Fibroblast of lung (primary cell): Measurements from ENCODE around the gene IFTAP. TPM values are rescaled to one million over a fixed set of nuclear protein-coding genes. Genes with fewer than 3 reads are reported as not detected.

Experiments
- DNase-seq, 2 donors: peaks; one replicate each; pipeline versions ENCODE4 v3.0.0 to v3.0.0-alpha.2; 2010; ENCODE audit warnings: low read depth in 2 of 2
- H2AFZ ChIP-seq: 2 replicates; pipeline ENCODE4 v1.5.1; 2012; ENCODE audit warnings: low read length, control low read depth, inconsistent platforms
- H3K27ac ChIP-seq: 2 replicates; pipeline ENCODE4 v1.5.1; 2011; ENCODE audit warnings: low read length, control low read depth; ENCODE audit not compliant: insufficient read depth
- H3K27me3 ChIP-seq: 2 replicates; pipeline ENCODE4 v1.5.1; 2011; ENCODE audit warnings: mild to moderate bottlenecking, low read length; ENCODE audit not compliant: control insufficient read depth, insufficient read depth
- H3K36me3 ChIP-seq: 2 replicates; pipeline ENCODE4 v1.5.1; 2011; ENCODE audit warnings: low read length; ENCODE audit not compliant: control insufficient read depth, insufficient read depth
- H3K4me1 ChIP-seq: 2 replicates; pipeline ENCODE4 v1.5.1; 2011; ENCODE audit warnings: low read length; ENCODE audit not compliant: control insufficient read depth, insufficient read depth; ENCODE audit errors: extremely low read depth
- H3K4me2 ChIP-seq: 2 replicates; pipeline ENCODE4 v1.5.1; 2011; ENCODE audit warnings: low read length, control low read depth; ENCODE audit not compliant: insufficient read depth; ENCODE audit errors: extremely low read depth
- H3K4me3 ChIP-seq, 4 experiments: fragments of 200-600 bp in 1 of 4; sonication (generic) in 1 of 4; replicated peaks in 1 of 4; 2 replicates each; pipeline ENCODE4 v1.5.1; 2011 to 2016; ENCODE audit warnings: low read length in 4 of 4, low read depth in 3 of 4, mild to moderate bottlenecking in 3 of 4, control low read depth in 2 of 4, inconsistent platforms in 1 of 4, mixed read lengths in 1 of 4; ENCODE audit not compliant: insufficient read depth in 1 of 4; ENCODE audit errors: control extremely low read depth in 1 of 4
- H3K79me2 ChIP-seq: 2 replicates; pipeline ENCODE4 v1.5.1; 2012; ENCODE audit warnings: mild to moderate bottlenecking, low read length, inconsistent platforms; ENCODE audit not compliant: control insufficient read depth, insufficient read depth
- H3K9ac ChIP-seq: 2 replicates; pipeline ENCODE4 v1.5.1; 2011; ENCODE audit warnings: mild to moderate bottlenecking, low read length, control low read depth; ENCODE audit not compliant: insufficient read depth
- H3K9me3 ChIP-seq: 2 replicates; pipeline ENCODE4 v1.5.1; 2012; ENCODE audit warnings: low read depth, low read length; ENCODE audit not compliant: control insufficient read depth, insufficient read depth
- H4K20me1 ChIP-seq: 2 replicates; pipeline ENCODE4 v1.5.1; 2011; ENCODE audit warnings: low read length; ENCODE audit not compliant: control insufficient read depth, insufficient read depth; ENCODE audit errors: extremely low read depth
- CTCF ChIP-seq, 2 donors: IDR thresholded peaks in 1 of 2; conservative IDR thresholded peaks in 1 of 2; 1 replicate in 1 of 2; 2 replicates in 1 of 2; pipeline ENCODE4 v1.5.1; 2011 to 2012; ENCODE audit warnings: low read length in 2 of 2, control low read depth in 1 of 2, inconsistent platforms in 1 of 2, low read depth in 1 of 2, mild to moderate bottlenecking in 1 of 2
- EZH2 ChIP-seq: IDR thresholded peaks from 2 replicates; pipeline ENCODE4 v1.5.1; 2012; ENCODE audit warnings: low read length, control low read depth, mild to moderate bottlenecking; ENCODE audit errors: missing control alignments
- polyA plus RNA-seq, 2 donors: library from polyadenylated mRNA; depleted of rRNA in 1 of 2; stranded (reverse) in 1 of 2; unstranded in 1 of 2; fragments of >200 nt; gene quantifications; 2 replicates each; pipeline ENCODE4 v1.2.1, GENCODE V29; 2011 to 2012; ENCODE audit warnings: missing spikeins in 1 of 2
- total RNA-seq: library from RNA; depleted of rRNA; stranded (reverse); fragments of >200 nt; gene quantifications from 2 replicates; pipeline ENCODE4 v1.2.1, GENCODE V29; 2014

The IFTAP gene
- total and polyA plus RNA-seq, 2 donors (not counting 1 experiment from before 2014, with no cell fraction given), result 41.1 to 42.7 TPM

DNA sequence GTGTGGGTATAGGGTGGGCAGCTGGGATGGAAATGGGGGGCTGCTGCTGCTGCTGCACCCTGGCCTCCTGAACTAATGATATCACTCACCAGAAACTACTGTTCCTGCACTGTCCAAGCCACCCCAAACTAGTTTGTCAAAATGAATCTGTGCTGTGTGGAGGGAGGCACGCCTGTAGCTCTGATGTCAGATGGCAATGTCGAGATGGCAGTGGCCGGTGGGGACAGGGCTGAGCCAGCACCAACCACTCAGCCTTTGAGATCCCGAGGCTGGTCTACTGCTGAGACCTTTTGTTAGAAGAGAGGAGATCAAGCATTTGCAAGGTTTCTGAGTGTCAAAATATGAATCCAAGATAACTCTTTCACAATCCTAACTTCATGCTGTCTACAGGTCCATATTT is 25.2 kb upstream of the IFTAP start:
- no peak overlapping the region for H2AFZ ChIP-seq
- H3K36me3 ChIP-seq, result no peaks in the 10 kb centered on the region
- no peak for DNase-seq
- TF ChIP-seq EZH2 (no peak), CTCF (conservative IDR thresholded peaks at IDR 0.05 in 1 of 2, IDR thresholded peaks at IDR 0.05 in 1 of 2; ENCODE audit: low read depth in 1 of 2, low read length in 2 of 2) (no peak)
- no peaks in the 10 kb centered on the region for H4K20me1 ChIP-seq
- H3K79me2 ChIP-seq, result no peaks in the 10 kb centered on the region
- H3K4me2 ChIP-seq, result no peak overlapping the region
- no peaks in the 10 kb centered on the region for H3K4me1 ChIP-seq
- H3K9ac ChIP-seq, result no peak overlapping the region
- no peak overlapping the region for H3K4me3 ChIP-seq
- no peak overlapping the region for H3K27ac ChIP-seq
- H3K9me3 ChIP-seq, result no peaks in the 10 kb centered on the region
- H3K27me3 ChIP-seq, result peaks cover 8% of the 10 kb centered on the region

DNA sequence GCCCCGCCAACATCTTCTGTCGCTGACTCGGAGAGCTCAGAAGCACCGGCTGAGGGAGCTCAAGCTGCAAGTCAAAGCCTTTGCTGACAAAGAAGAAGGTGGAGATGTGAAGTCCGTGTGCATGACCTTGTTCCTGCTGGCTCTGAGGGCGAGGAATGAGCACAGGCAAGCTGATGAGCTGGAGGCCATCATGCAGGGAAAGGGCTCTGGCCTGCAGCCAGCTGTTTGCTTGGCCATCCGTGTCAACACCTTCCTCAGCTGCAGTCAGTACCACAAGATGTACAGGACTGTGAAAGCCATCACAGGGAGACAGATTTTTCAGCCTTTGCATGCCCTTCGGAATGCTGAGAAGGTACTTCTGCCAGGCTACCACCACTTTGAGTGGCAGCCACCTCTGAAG is 19.8 kb upstream of the IFTAP start:
- H4K20me1 ChIP-seq, result no peaks in the 10 kb centered on the region
- DNase-seq, result no peak
- TF ChIP-seq EZH2, result no peak
- TF ChIP-seq CTCF (conservative IDR thresholded peaks at IDR 0.05 in 1 of 2, IDR thresholded peaks at IDR 0.05 in 1 of 2; ENCODE audit: low read depth in 1 of 2, low read length in 2 of 2), result no peak
- H3K27me3 ChIP-seq, result no peaks in the 10 kb centered on the region
- H3K9me3 ChIP-seq, result no peaks in the 10 kb centered on the region
- no peak overlapping the region for H3K4me3 ChIP-seq
- H3K79me2 ChIP-seq, result no peaks in the 10 kb centered on the region
- no peak overlapping the region for H3K27ac ChIP-seq
- no peak overlapping the region for H2AFZ ChIP-seq
- H3K4me2 ChIP-seq, result no peak overlapping the region
- H3K36me3 ChIP-seq, result no peaks in the 10 kb centered on the region
- no peaks in the 10 kb centered on the region for H3K4me1 ChIP-seq
- H3K9ac ChIP-seq, result no peak overlapping the region

DNA sequence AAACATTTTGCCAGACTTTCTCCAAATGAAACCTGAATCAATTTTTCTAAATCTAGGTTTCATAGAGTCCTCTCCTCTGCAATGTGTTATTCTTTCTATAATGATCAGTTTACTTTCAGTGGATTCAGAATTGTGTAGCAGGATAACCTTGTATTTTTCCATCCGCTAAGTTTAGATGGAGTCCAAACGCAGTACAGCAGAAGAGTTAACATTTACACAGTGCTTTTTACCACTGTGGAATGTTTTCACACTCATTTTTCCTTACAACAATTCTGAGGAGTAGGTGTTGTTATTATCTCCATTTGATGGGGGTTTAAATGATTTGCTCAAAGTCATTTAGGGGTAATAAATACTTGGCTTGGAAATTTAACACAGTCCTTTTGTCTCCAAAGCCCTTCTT is 16.9 kb upstream of the IFTAP start:
- Histone ChIP-seq H3K36me3 (no peaks in the 10 kb centered on the region), H3K27ac (no peak overlapping the region), H4K20me1 (no peaks in the 10 kb centered on the region), H3K4me1 (no peaks in the 10 kb centered on the region), H3K4me3 (no peak overlapping the region), H3K4me2 (no peak overlapping the region), H2AFZ (no peak overlapping the region), H3K9me3 (no peaks in the 10 kb centered on the region), H3K79me2 (no peaks in the 10 kb centered on the region), H3K27me3 (no peaks in the 10 kb centered on the region), H3K9ac (no peak overlapping the region)
- DNase-seq, result peak in 1 of 2 donors; percentile 22
- TF ChIP-seq EZH2 (no peak), CTCF (conservative IDR thresholded peaks at IDR 0.05 in 1 of 2, IDR thresholded peaks at IDR 0.05 in 1 of 2; ENCODE audit: low read depth in 1 of 2, low read length in 2 of 2) (no peak)
